ENCODE measurements around the gene NEUROD4. TPM values are rescaled to one million over a fixed set of nuclear protein-coding genes. Genes with fewer than 3 reads are reported as not detected.

The NEUROD4 gene
- total RNA-seq, 1 experiment from 2014 or later = not detected

GRCh38 chr12:55001198-55001868 is 18.4 kb upstream of the NEUROD4 start:
- no peak for DNase-seq (ENCODE audit: low spot score)
- no peak overlapping the region for H3K27ac ChIP-seq (ENCODE audit: low read depth, low read length, poor library complexity, severe bottlenecking)
- no peak for TF ChIP-seq CTCF (conservative IDR thresholded peaks at IDR 0.05; ENCODE audit: low read depth, low read length)
- no peak for TF ChIP-seq EZH2 (IDR thresholded peaks at IDR 0.05; ENCODE audit: borderline replicate concordance, low read depth, low read length, poor library complexity, severe bottlenecking)
- H3K4me1 ChIP-seq (ENCODE audit: insufficient read depth, low read length, poor library complexity, severe bottlenecking) = no peaks in the 10 kb centered on the region
- peaks cover 12% of the 10 kb centered on the region for H3K27me3 ChIP-seq (replicated peaks; ENCODE audit: insufficient read depth, low read depth, low read length, poor library complexity)
- CTCF ChIA-PET = interaction anchor here (1.0 kb wide), 1 partner anchor 8 kb away, joined by 4 read pairs; no protein-coding TSS in a partner anchor
- H3K4me3 ChIP-seq (ENCODE audit: low read depth, low read length, poor library complexity, severe bottlenecking) = no peak overlapping the region
- no peaks in the 10 kb centered on the region for H3K36me3 ChIP-seq (ENCODE audit: insufficient read depth, low read length, poor library complexity, severe bottlenecking)
- POLR2A ChIA-PET (ENCODE audit: low non-redundant PET) = no interaction called here
- BruUV-seq (replicated peaks) = no TSS peak
- H3K9me3 ChIP-seq (ENCODE audit: low read depth, low read length, poor library complexity, severe bottlenecking) = no peaks in the 10 kb centered on the region
- intact Hi-C loops (cut with micrococcal nuclease; ENCODE audit: unreplicated experiment) = no loop called here

GRCh38 chr12:55002355-55002754 is 17.4 kb upstream of the NEUROD4 start:
- BruUV-seq (replicated peaks) = no TSS peak
- TF ChIP-seq EZH2 (IDR thresholded peaks at IDR 0.05; ENCODE audit: borderline replicate concordance, low read depth, low read length, poor library complexity, severe bottlenecking) (no peak), CTCF (conservative IDR thresholded peaks at IDR 0.05; ENCODE audit: low read depth, low read length) (no peak)

GRCh38 chr12:55008944-55009585 is 10.7 kb upstream of the NEUROD4 start:
- Histone ChIP-seq H3K4me3 (ENCODE audit: low read depth, low read length, poor library complexity, severe bottlenecking) (no peak overlapping the region), H3K9me3 (ENCODE audit: low read depth, low read length, poor library complexity, severe bottlenecking) (no peaks in the 10 kb centered on the region), H3K27me3 (replicated peaks; ENCODE audit: insufficient read depth, low read depth, low read length, poor library complexity) (peaks cover 30% of the 10 kb centered on the region), H3K4me1 (ENCODE audit: insufficient read depth, low read length, poor library complexity, severe bottlenecking) (no peaks in the 10 kb centered on the region), H3K27ac (ENCODE audit: low read depth, low read length, poor library complexity, severe bottlenecking) (no peak overlapping the region), H3K36me3 (ENCODE audit: insufficient read depth, low read length, poor library complexity, severe bottlenecking) (no peaks in the 10 kb centered on the region)
- TF ChIP-seq CTCF (conservative IDR thresholded peaks at IDR 0.05; ENCODE audit: low read depth, low read length) (no peak), EZH2 (IDR thresholded peaks at IDR 0.05; ENCODE audit: borderline replicate concordance, low read depth, low read length, poor library complexity, severe bottlenecking) (no peak)
- CTCF ChIA-PET = no interaction called here
- intact Hi-C loops (cut with micrococcal nuclease; ENCODE audit: unreplicated experiment) = no loop called here
- POLR2A ChIA-PET (ENCODE audit: low non-redundant PET) = no interaction called here
- no peak for DNase-seq (ENCODE audit: low spot score)
- BruUV-seq (replicated peaks) = no TSS peak

More at GRCh38 chr12:55002355-55002754, 17.4 kb upstream of the NEUROD4 start:
- CTCF ChIA-PET = no interaction called here
- POLR2A ChIA-PET (ENCODE audit: low non-redundant PET) = no interaction called here
- Histone ChIP-seq H3K4me1 (ENCODE audit: insufficient read depth, low read length, poor library complexity, severe bottlenecking) (no peaks in the 10 kb centered on the region), H3K4me3 (ENCODE audit: low read depth, low read length, poor library complexity, severe bottlenecking) (no peak overlapping the region), H3K27ac (ENCODE audit: low read depth, low read length, poor library complexity, severe bottlenecking) (no peak overlapping the region), H3K36me3 (ENCODE audit: insufficient read depth, low read length, poor library complexity, severe bottlenecking) (no peaks in the 10 kb centered on the region), H3K27me3 (replicated peaks; ENCODE audit: insufficient read depth, low read depth, low read length, poor library complexity) (peaks cover 12% of the 10 kb centered on the region), H3K9me3 (ENCODE audit: low read depth, low read length, poor library complexity, severe bottlenecking) (no peaks in the 10 kb centered on the region)
- intact Hi-C loops (cut with micrococcal nuclease; ENCODE audit: unreplicated experiment) = no loop called here
- DNase-seq (ENCODE audit: low spot score) = no peak

Measured in A673 (cell line).